Spleen (tissue), 11 donors: ENCODE measurements around the gene MRPL32. TPM values are rescaled to one million over a fixed set of nuclear protein-coding genes. Genes with fewer than 3 reads are reported as not detected.

Experiments
- DNase-seq: peaks from one replicate; pipeline ENCODE4 v3.0.0-alpha.2; 2020
- H3K27ac ChIP-seq, 8 donors: fragments of 200-600 bp; sonication (generic) in 7 of 8; 1 replicate in 4 of 8; 2 replicates in 4 of 8; pipeline versions ENCODE4 v1.5.0 to v1.8.0; 2016 to 2021; ENCODE audit warnings: inconsistent platforms in 4 of 8, mild to moderate bottlenecking in 4 of 8, moderate library complexity in 1 of 8
- H3K27me3 ChIP-seq, 7 donors: fragments of 200-600 bp; sonication (generic) in 6 of 7; replicated peaks in 1 of 7; 1 replicate in 4 of 7; 2 replicates in 3 of 7; pipeline versions ENCODE4 v1.5.0 to v1.8.0; 2016 to 2021; ENCODE audit warnings: inconsistent platforms in 3 of 7, mild to moderate bottlenecking in 1 of 7
- H3K36me3 ChIP-seq, 6 donors: fragments of 200-600 bp; sonication (generic) in 5 of 6; 1 replicate in 4 of 6; 2 replicates in 2 of 6; pipeline versions ENCODE4 v1.5.0 to v1.8.0; 2016 to 2021; ENCODE audit warnings: inconsistent platforms in 2 of 6
- H3K4me1 ChIP-seq, 6 donors: fragments of 200-600 bp; sonication (generic) in 5 of 6; 1 replicate in 3 of 6; 2 replicates in 3 of 6; pipeline versions ENCODE4 v1.5.0 to v1.8.0; 2016 to 2021; ENCODE audit warnings: inconsistent platforms in 3 of 6
- H3K4me3 ChIP-seq, 8 donors: fragments of 200-600 bp; sonication (generic) in 7 of 8; 1 replicate in 4 of 8; 2 replicates in 4 of 8; pipeline versions ENCODE4 v1.5.0 to v1.8.0; 2016 to 2021; ENCODE audit warnings: inconsistent platforms in 4 of 8, mild to moderate bottlenecking in 4 of 8, moderate library complexity in 2 of 8
- H3K9me3 ChIP-seq, 8 donors: fragments of 200-600 bp; sonication (generic) in 7 of 8; 1 replicate in 4 of 8; 2 replicates in 4 of 8; pipeline versions ENCODE4 v1.5.0 to v1.8.0; 2016 to 2021; ENCODE audit warnings: inconsistent platforms in 4 of 8
- CTCF ChIP-seq, 11 experiments: fragments of 200-600 bp in 7 of 11; fragments of 450-650 bp in 4 of 11; sonication (generic) in 4 of 11; IDR thresholded peaks in 8 of 11; conservative IDR thresholded peaks in 3 of 11; 1 replicate in 7 of 11; 2 replicates in 4 of 11; pipeline versions ENCODE4 v1.4.0 to v1.8.0; 2016 to 2021; ENCODE audit warnings: antibody characterized with exemption in 11 of 11, inconsistent platforms in 4 of 11, mild to moderate bottlenecking in 1 of 11
- POLR2A ChIP-seq, 3 donors: fragments of 450-650 bp; IDR thresholded peaks; one replicate each; pipeline ENCODE4 v1.5.1; 2017; ENCODE audit warnings: antibody characterized with exemption in 3 of 3, mild to moderate bottlenecking in 1 of 3
- POLR2AphosphoS5 ChIP-seq, 3 donors: sonication (generic); formaldehyde crosslinking; IDR thresholded peaks; one replicate each; pipeline ENCODE4 v1.5.1; 2017; ENCODE audit warnings: antibody characterized with exemption in 3 of 3
- WGBS, 5 donors: extraction: QIAGEN DNeasy Blood & Tissue Kit in 3 of 5; methylation state at CpG; one replicate each; pipeline versions ENCODE4 v1.1.5 to v1.1.7; 2013 to 2018; 5-methylcytosine and 5-hydroxymethylcytosine counted together
- intact Hi-C: fragments of 100-400 bp; cut with DNase I; formaldehyde crosslinking; loops from one replicate; pipeline ENCODE4 v1.15.0; 2023; ENCODE audit warnings: low total_unique reads
- polyA plus RNA-seq, 3 donors: library from polyadenylated mRNA; stranded (reverse); fragments of 200-250 nt; gene quantifications; one replicate each; pipeline ENCODE4 v1.2.1, GENCODE V29; 2013
- total RNA-seq, 7 donors: library from RNA; depleted of rRNA in 3 of 7; stranded (reverse); fragments of >200 nt in 3 of 7; fragmentation: NEBNext Ultra II Directional in 4 of 7; extraction: Animal tissue kit (Norgen Biotek cat#: 25700) in 4 of 7; gene quantifications; one replicate each; pipeline versions ENCODE4 v1.1.0 to v1.2.1, GENCODE V29; 2016 to 2021
- donor health status: healthy with polysubstance abuse.
- donor health status: DM: no; HTN: no; CAD: no; lungs with moderate emphysema.
- donor health status: DM: no; HTN: no; CAD: no.
- donor health status: Bipolar disorder and iron deficiency.
- donor health status: healthy.
- donor health status: DM: no; HTN: no; CAD: no.
- donor health status: DM: yes; HTN: yes; CAD: no.

MRPL32 gene
- total and polyA plus RNA-seq, 10 donors = 27.7 to 59.4 (median 36.9) TPM

- 63 to 80% (median 76%) methylated on average over 2 of the region's 2 CpGs for WGBS, 5 donors
- Histone ChIP-seq H3K36me3 (no peaks in the 10 kb centered on the region), H3K9me3 (no peaks in the 10 kb centered on the region), H3K4me1 (no peaks in the 10 kb centered on the region), H3K27ac (no peak overlapping the region), H3K27me3 (peaks cover 0 to 6% (median 0%) of the 10 kb centered on the region in 7 donors), H3K4me3 (no peak overlapping the region)
- no peak for DNase-seq
- intact Hi-C loops = no loop called here
- TF ChIP-seq CTCF (IDR thresholded peaks at IDR 0.05 in 8 of 11, conservative IDR thresholded peaks at IDR 0.05 in 3 of 11) (no peak), POLR2AphosphoS5 (IDR thresholded peaks at IDR 0.05) (no peak), POLR2A (IDR thresholded peaks at IDR 0.05) (no peak)
Measured at GRCh38 chr7:42964293-42964692, 32.1 kb downstream of the MRPL32 start.

- TF ChIP-seq POLR2AphosphoS5 (IDR thresholded peaks at IDR 0.05) (no peak), POLR2A (IDR thresholded peaks at IDR 0.05) (no peak), CTCF (IDR thresholded peaks at IDR 0.05 in 8 of 11, conservative IDR thresholded peaks at IDR 0.05 in 3 of 11) (no peak)
- no peak for DNase-seq
- H3K9me3 ChIP-seq = no peaks in the 10 kb centered on the region
- WGBS, 5 donors = 61 to 69% (median 62%) methylated on average over 6 of the region's 6 CpGs
- no peaks in the 10 kb centered on the region for H3K4me1 ChIP-seq
- intact Hi-C loops = no loop called here
- no peak overlapping the region for H3K27ac ChIP-seq
- no peak overlapping the region for H3K4me3 ChIP-seq
- H3K27me3 ChIP-seq = peaks cover 0 to 6% (median 0%) of the 10 kb centered on the region in 7 donors
- no peaks in the 10 kb centered on the region for H3K36me3 ChIP-seq
Measured at GRCh38 chr7:42964849-42965805, 33.0 kb downstream of the MRPL32 start.

- WGBS, 5 donors = 70 to 90% (median 82%) methylated on average over 2 of the region's 2 CpGs
- no peak for TF ChIP-seq POLR2A (IDR thresholded peaks at IDR 0.05)
- no peak for TF ChIP-seq POLR2AphosphoS5 (IDR thresholded peaks at IDR 0.05)
- TF ChIP-seq CTCF (IDR thresholded peaks at IDR 0.05 in 8 of 11, conservative IDR thresholded peaks at IDR 0.05 in 3 of 11) = no peak
Measured at GRCh38 chr7:42967391-42967790, 35.2 kb downstream of the MRPL32 start.

More at GRCh38 chr7:42967391-42967790, 35.2 kb downstream of the MRPL32 start:
- no peak overlapping the region for H3K27ac ChIP-seq
- H3K27me3 ChIP-seq = no peaks in the 10 kb centered on the region
- no peak for DNase-seq
- no peaks in the 10 kb centered on the region for H3K36me3 ChIP-seq
- peaks cover 0 to 3% (median 0%) of the 10 kb centered on the region in 6 donors for H3K4me1 ChIP-seq
- no peak overlapping the region for H3K4me3 ChIP-seq
- intact Hi-C loops = no loop called here
- no peaks in the 10 kb centered on the region for H3K9me3 ChIP-seq
